Raji (cell line): Measurements from ENCODE around the gene SLC35E2B.

Experiments
- POLR2A ChIP-seq: IDR thresholded peaks from 2 replicates; pipeline ENCODE4 v1.6.1; 2011; ENCODE audit warnings: low read depth, low read length, control low read depth; ENCODE audit not compliant: insufficient read depth

The SLC35E2B gene

GRCh38 chr1:1692714-1693647 is at the start of gene SLC35E2B:
TSS of gene SLC35E2B (minus strand) at chr1:1692795. CDS start at chr1:1676699, 16,096 bp downstream.
- TF ChIP-seq POLR2A, result peak; percentile 47

GRCh38 chr1:1732381-1732780 is 39.8 kb upstream of the SLC35E2B start:
- TF ChIP-seq POLR2A, result no peak

GRCh38 chr1:1730870-1731269 is 38.3 kb upstream of the SLC35E2B start:
- TF ChIP-seq POLR2A, result no peak

GRCh38 chr1:1724035-1724864 is 31.7 kb upstream of the SLC35E2B start, which contains the start of gene CDK11A:
TSS of gene CDK11A (minus strand) at chr1:1724357. CDS start at chr1:1722818, 1,539 bp downstream.
- TF ChIP-seq POLR2A, result peak; percentile 52

GRCh38 chr1:1721201-1721600 is 28.6 kb upstream of the SLC35E2B start:
- no peak for TF ChIP-seq POLR2A

GRCh38 chr1:1703796-1704195 is 11.2 kb upstream of the SLC35E2B start:
- no peak for TF ChIP-seq POLR2A

GRCh38 chr1:1692324-1692713 is 276 bp downstream of the SLC35E2B start:
- peak; percentile 48 for TF ChIP-seq POLR2A

GRCh38 chr1:1687846-1688245 is 4.7 kb downstream of the SLC35E2B start:
- no peak for TF ChIP-seq POLR2A

- no peak for TF ChIP-seq POLR2A
These were observed 8.4 kb downstream of the SLC35E2B start for GRCh38 chr1:1684031-1684681.

- TF ChIP-seq POLR2A, result no peak
These were observed 9.3 kb downstream of the SLC35E2B start for GRCh38 chr1:1683104-1683905.

GRCh38 chr1:1680912-1681273 is 11.7 kb downstream of the SLC35E2B start:
- no peak for TF ChIP-seq POLR2A

GRCh38 chr1:1680031-1680911 is 12.3 kb downstream of the SLC35E2B start:
- TF ChIP-seq POLR2A, result no peak

GRCh38 chr1:1678581-1679380 is 13.8 kb downstream of the SLC35E2B start:
- peak; percentile 46 for TF ChIP-seq POLR2A
